HepG2 (cell line): ENCODE results near the gene SIK2. TPM values are rescaled to one million over a fixed set of nuclear protein-coding genes. Genes with fewer than 3 reads are reported as not detected.

ENCODE experiments used
- ARID3A ChIP-seq: IDR thresholded peaks from 2 replicates; pipeline ENCODE4 v1.6.1; 2012; ENCODE audit warnings: low read depth, low read length, improper control_type of control experiment
- CREM ChIP-seq, 2 experiments: sonication (generic) in 1 of 2; formaldehyde crosslinking in 1 of 2; IDR thresholded peaks; 2 replicates each; pipeline versions ENCODE4 v1.4.0 to v1.6.1; 2016 to 2020; ENCODE audit warnings: antibody characterized with exemption in 1 of 2, mild to moderate bottlenecking in 1 of 2, missing genetic modification reagents in 1 of 2
- GFI1 ChIP-seq: sonication (generic); formaldehyde crosslinking; IDR thresholded peaks from 2 replicates; pipeline ENCODE4 v1.5.0; 2020; ENCODE audit warnings: missing genetic modification reagents, mild to moderate bottlenecking, borderline replicate concordance
- HOXD1 ChIP-seq: sonication (generic); formaldehyde crosslinking; IDR thresholded peaks from 2 replicates; pipeline ENCODE4 v1.5.0; 2020; ENCODE audit warnings: missing genetic modification reagents
- KDM4B ChIP-seq: sonication (generic); formaldehyde crosslinking; IDR thresholded peaks from 2 replicates; pipeline ENCODE4 v1.4.0; 2020; ENCODE audit warnings: missing genetic modification reagents
- KLF15 ChIP-seq: sonication (generic); formaldehyde crosslinking; IDR thresholded peaks from 2 replicates; pipeline ENCODE4 v1.8.1; 2023; ENCODE audit warnings: borderline replicate concordance, mild to moderate bottlenecking, inconsistent platforms, missing genetic modification reagents, mixed read lengths
- KMT2A ChIP-seq: sonication (generic); formaldehyde crosslinking; IDR thresholded peaks from 2 replicates; pipeline ENCODE4 v1.4.0; 2020; ENCODE audit warnings: missing genetic modification reagents
- MATR3 ChIP-seq: sonication (generic); formaldehyde crosslinking; IDR thresholded peaks from 2 replicates; pipeline ENCODE4 v1.4.0; 2020; ENCODE audit warnings: missing genetic modification reagents
- MAX ChIP-seq: IDR thresholded peaks from 2 replicates; pipeline ENCODE4 v1.6.1; 2012; ENCODE audit warnings: inconsistent platforms
- MXI1 ChIP-seq: IDR thresholded peaks from 3 replicates; pipeline ENCODE4 v1.6.1; 2012; ENCODE audit warnings: low read depth, low read length, inconsistent platforms, borderline replicate concordance
- NBN ChIP-seq: fragments of 450-650 bp; conservative IDR thresholded peaks from 2 replicates; pipeline ENCODE4 v1.6.1; 2017
- NONO ChIP-seq, 2 experiments: fragments of 450-650 bp in 1 of 2; sonication (generic) in 1 of 2; formaldehyde crosslinking in 1 of 2; IDR thresholded peaks in 1 of 2; conservative IDR thresholded peaks in 1 of 2; 2 replicates each; pipeline versions ENCODE4 v1.6.1 to v1.8.0; 2017 to 2022; ENCODE audit warnings: mild to moderate bottlenecking in 1 of 2, missing genetic modification reagents in 1 of 2, moderate library complexity in 1 of 2
- RXRB ChIP-seq: IDR thresholded peaks from 2 replicates; pipeline ENCODE4 v1.6.1; 2016; ENCODE audit warnings: borderline replicate concordance, missing genetic modification reagents, missing compliant biosample characterization
- TP53 ChIP-seq: sonication (generic); formaldehyde crosslinking; conservative IDR thresholded peaks from 2 replicates; pipeline ENCODE4 v1.4.0; 2020; ENCODE audit warnings: missing genetic modification reagents
- TRAFD1 ChIP-seq: sonication (generic); formaldehyde crosslinking; IDR thresholded peaks from 2 replicates; pipeline ENCODE4 v1.5.1; 2020; ENCODE audit warnings: missing genetic modification reagents, mild to moderate bottlenecking, borderline replicate concordance
- ZBTB8A ChIP-seq: sonication (generic); formaldehyde crosslinking; IDR thresholded peaks from 2 replicates; pipeline ENCODE4 v1.4.0; 2020; ENCODE audit warnings: mild to moderate bottlenecking, low read depth, missing genetic modification reagents, borderline replicate concordance
- ZNF232 ChIP-seq: sonication (generic); formaldehyde crosslinking; IDR thresholded peaks from 2 replicates; pipeline ENCODE4 v1.4.0; 2020; ENCODE audit warnings: missing genetic modification reagents, borderline replicate concordance
- ZNF34 ChIP-seq: sonication (generic); formaldehyde crosslinking; IDR thresholded peaks from 2 replicates; pipeline ENCODE4 v1.4.0; 2020; ENCODE audit warnings: mild to moderate bottlenecking, missing genetic modification reagents, borderline replicate concordance
- ZNF460 ChIP-seq: sonication (generic); formaldehyde crosslinking; IDR thresholded peaks from 2 replicates; pipeline ENCODE4 v1.5.1; 2020; ENCODE audit warnings: missing genetic modification reagents, mild to moderate bottlenecking, borderline replicate concordance
- ZNF609 ChIP-seq: sonication (generic); formaldehyde crosslinking; IDR thresholded peaks from 2 replicates; pipeline ENCODE4 v1.4.0; 2020; ENCODE audit warnings: mild to moderate bottlenecking, missing genetic modification reagents, borderline replicate concordance
- polyA plus RNA-seq, 8 experiments: library from polyadenylated mRNA; depleted of rRNA in 3 of 8; stranded (reverse) in 7 of 8; unstranded in 1 of 8; fragments of >200 nt; fragmentation: Illumina TruSeq in 4 of 8; extraction: Trizol in 4 of 8; gene quantifications; 2 replicates each; pipeline versions ENCODE4 v1.2.1 to v1.2.3, GENCODE V29; 2011 to 2016; ENCODE audit warnings: low read depth in 4 of 8, missing spikeins in 1 of 8, mixed read lengths in 1 of 8; ENCODE audit not compliant: insufficient read depth in 1 of 8
- total RNA-seq, 5 experiments: library from RNA; depleted of rRNA; stranded (reverse); fragments of >200 nt; fragmentation: Illumina TruSeq; extraction: Trizol; gene quantifications; 2 replicates each; pipeline ENCODE4 v1.2.3, GENCODE V29; 2016; ENCODE audit warnings: low read depth in 1 of 5

The SIK2 gene
- total and polyA plus RNA-seq, 2 of the 13 experiments (the other 11 are each of a cell fraction or from before 2014, with no cell fraction given) = 8.1 to 15.4 TPM

GRCh38 chr11:111726301-111726713 lies 124.1 kb downstream of the SIK2 start (continued):
- TF ChIP-seq NONO (IDR thresholded peaks at IDR 0.05) = no peak
- TF ChIP-seq NONO (CRISPR knock-in tag; conservative IDR thresholded peaks at IDR 0.05) = peak; percentile 81
- peak; percentile 56; the same call in 1 of the 2 replicates for TF ChIP-seq KMT2A (CRISPR knock-in tag)
- TF ChIP-seq TP53 (CRISPR knock-in tag) = no peak
- TF ChIP-seq RXRB (CRISPR knock-in tag) = peak; percentile 91
- TF ChIP-seq NBN = no peak
- TF ChIP-seq ZNF609 (CRISPR knock-in tag) = peak; percentile 94
- TF ChIP-seq TRAFD1 (CRISPR knock-in tag) = no peak
- TF ChIP-seq MAX = peak; percentile 66
- TF ChIP-seq GFI1 (CRISPR knock-in tag) = no peak
- TF ChIP-seq ZNF34 (CRISPR knock-in tag) = peak; percentile 36; the same call in 1 of the 2 replicates
- TF ChIP-seq ARID3A = peak; percentile 92
- no peak for TF ChIP-seq KDM4B (CRISPR knock-in tag)
- TF ChIP-seq CREM (IDR thresholded peaks at IDR 0.05) = peak; percentile 59; the same call in 1 of the 2 replicates
- no peak for TF ChIP-seq CREM (CRISPR knock-in tag; IDR thresholded peaks at IDR 0.05)
- TF ChIP-seq HOXD1 (CRISPR knock-in tag) = no peak
- no peak; the same call in 1 of the 2 replicates for TF ChIP-seq ZNF232
- no peak for TF ChIP-seq ZBTB8A (CRISPR knock-in tag)
- TF ChIP-seq MATR3 (CRISPR knock-in tag) = no peak
- TF ChIP-seq MXI1 = peak; percentile 24; the same call in 1 of the 3 replicates
- TF ChIP-seq KLF15 (CRISPR knock-in tag) = no peak
- TF ChIP-seq ZNF460 (CRISPR knock-in tag) = no peak
